Sigmoid colon (tissue), 7 donors: ENCODE data around the gene CCDC91. TPM values are rescaled to one million over a fixed set of nuclear protein-coding genes. Genes with fewer than 3 reads are reported as not detected.

Experiments used
- DNase-seq: peaks from one replicate; pipeline ENCODE4 v3.0.0-alpha.2; 2019
- H3K27ac ChIP-seq, 4 donors: fragments of 200-600 bp; sonication (generic); one replicate each; pipeline ENCODE4 v1.5.1; 2016 to 2019; ENCODE audit warnings: mild to moderate bottlenecking in 1 of 4
- H3K27me3 ChIP-seq, 3 donors: fragments of 200-600 bp; sonication (generic); one replicate each; pipeline ENCODE4 v1.5.1; 2019; ENCODE audit warnings: mild to moderate bottlenecking in 1 of 3
- H3K36me3 ChIP-seq, 4 donors: fragments of 200-600 bp; sonication (generic); one replicate each; pipeline ENCODE4 v1.5.1; 2016 to 2019
- H3K4me1 ChIP-seq, 4 donors: fragments of 200-600 bp; sonication (generic); one replicate each; pipeline ENCODE4 v1.5.1; 2017 to 2019
- H3K4me3 ChIP-seq, 4 donors: fragments of 200-600 bp; sonication (generic); one replicate each; pipeline ENCODE4 v1.5.1; 2017 to 2019; ENCODE audit warnings: mild to moderate bottlenecking in 2 of 4, moderate library complexity in 1 of 4
- H3K9me3 ChIP-seq, 4 donors: fragments of 200-600 bp in 3 of 4; sonication (generic) in 3 of 4; one replicate each; pipeline versions ENCODE4 v1.5.1 to v1.6.1; 2013 to 2019
- CTCF ChIP-seq, 4 experiments: fragments of 450-650 bp in 3 of 4; fragments of 200-600 bp in 1 of 4; IDR thresholded peaks; one replicate each; pipeline ENCODE4 v1.5.1; 2016 to 2019; ENCODE audit warnings: antibody characterized with exemption in 4 of 4, mild to moderate bottlenecking in 3 of 4, moderate library complexity in 2 of 4
- EP300 ChIP-seq, 4 donors: sonication (generic); formaldehyde crosslinking; IDR thresholded peaks; one replicate each; pipeline ENCODE4 v1.6.1; 2017; ENCODE audit warnings: antibody characterized with exemption in 4 of 4
- POLR2A ChIP-seq, 2 donors: fragments of 450-650 bp; IDR thresholded peaks; one replicate each; pipeline ENCODE4 v1.6.1; 2016; ENCODE audit warnings: antibody characterized with exemption in 2 of 2, mild to moderate bottlenecking in 2 of 2, moderate library complexity in 2 of 2
- POLR2AphosphoS5 ChIP-seq, 4 donors: sonication (generic); formaldehyde crosslinking; IDR thresholded peaks; one replicate each; pipeline ENCODE4 v1.6.1; 2017; ENCODE audit warnings: antibody characterized with exemption in 4 of 4
- WGBS, 2 donors: extraction: QIAGEN DNeasy Blood & Tissue Kit; methylation state at CpG; one replicate each; pipeline ENCODE4 v1.1.7; 2013; 5-methylcytosine and 5-hydroxymethylcytosine counted together
- intact Hi-C: fragments of 100-400 bp; cut with DNase I; formaldehyde crosslinking; loops from one replicate; pipeline ENCODE4 v1.15.1; 2023
- polyA plus RNA-seq, 3 donors: library from polyadenylated mRNA; stranded (reverse); fragments of 200-250 nt; gene quantifications; one replicate each; pipeline ENCODE4 v1.2.3, GENCODE V29; 2013
- total RNA-seq, 4 donors: library from RNA; depleted of rRNA; stranded (reverse); fragments of >200 nt; gene quantifications; one replicate each; pipeline ENCODE4 v1.1.0, GENCODE V29; 2016
- donor health status: healthy with polysubstance abuse.
- donor health status: Bipolar disorder and iron deficiency.
- donor health status: healthy.

Gene CCDC91
- total and polyA plus RNA-seq, 7 donors: 12.4 to 85.7 (median 42.9) TPM

DNA sequence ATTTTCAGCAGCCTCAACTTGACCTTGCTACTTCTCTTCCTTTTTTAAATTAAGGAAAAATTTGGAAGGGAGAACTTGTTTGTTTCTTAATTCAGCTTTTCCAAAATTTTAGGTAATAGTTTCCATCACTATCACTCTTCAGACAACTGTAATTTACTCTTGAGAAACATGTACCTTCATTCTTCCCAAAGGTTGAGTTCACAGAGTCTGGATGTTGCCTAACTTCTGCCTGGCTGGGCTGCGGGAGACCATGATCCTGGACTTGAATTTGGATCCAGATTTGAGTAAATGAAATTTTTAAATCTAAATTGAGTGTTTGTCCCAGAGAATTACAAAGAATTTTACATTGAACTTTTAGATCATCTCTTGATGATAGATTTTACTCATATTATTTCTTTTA lies 193.1 kb downstream of the CCDC91 start:
- intact Hi-C loops: no loop called here
- Histone ChIP-seq H3K4me3 (no peak overlapping the region), H3K4me1 (no peaks in the 10 kb centered on the region), H3K27me3 (no peaks in the 10 kb centered on the region), H3K36me3 (no peaks in the 10 kb centered on the region), H3K27ac (no peak overlapping the region), H3K9me3 (peaks cover 0 to 3% (median 0%) of the 10 kb centered on the region in 4 donors)
- WGBS, 2 donors: 99% methylated on average over 1 of the region's 1 CpG
- TF ChIP-seq POLR2A (IDR thresholded peaks at IDR 0.05) (no peak), CTCF (IDR thresholded peaks at IDR 0.05) (no peak), POLR2AphosphoS5 (IDR thresholded peaks at IDR 0.05) (no peak), EP300 (IDR thresholded peaks at IDR 0.05) (no peak)
- DNase-seq: no peak

DNA sequence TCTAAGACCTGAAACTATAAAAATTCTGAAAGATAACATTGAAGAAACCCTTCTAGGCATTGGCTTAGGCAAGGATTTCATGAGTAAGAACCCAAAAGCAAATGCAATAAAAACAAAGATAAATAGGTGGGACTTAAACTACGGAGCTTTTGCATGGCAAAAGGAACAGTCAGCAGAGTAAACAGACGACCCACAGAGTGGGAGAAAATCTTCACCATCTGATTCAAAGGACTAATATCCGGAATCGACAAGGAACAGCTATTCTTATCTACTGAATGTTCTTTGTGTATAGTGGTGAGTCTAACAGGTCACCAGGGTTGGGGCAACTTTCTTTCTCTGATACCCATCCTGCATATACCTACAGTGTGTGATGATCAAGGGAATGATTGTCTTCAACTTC lies 198.6 kb downstream of the CCDC91 start:
- Histone ChIP-seq H3K27me3 (no peaks in the 10 kb centered on the region), H3K36me3 (no peaks in the 10 kb centered on the region), H3K4me1 (peaks cover 0 to 22% (median 8%) of the 10 kb centered on the region in 4 donors), H3K9me3 (peaks cover 0 to 3% (median 0%) of the 10 kb centered on the region in 4 donors), H3K27ac (no peak overlapping the region), H3K4me3 (no peak overlapping the region)
- DNase-seq: no peak
- 80 to 90% methylated on average over 4 of the region's 4 CpGs for WGBS, 2 donors
- intact Hi-C loops: no loop called here
- TF ChIP-seq EP300 (IDR thresholded peaks at IDR 0.05): no peak

GRCh38 chr12:28390206-28390605 lies 199.9 kb downstream of the CCDC91 start:
- Histone ChIP-seq H3K36me3 (peaks cover 0 to 1% (median 0%) of the 10 kb centered on the region in 4 donors), H3K4me3 (no peak overlapping the region), H3K27ac (peak overlapping the region in 1 of 4 donors; percentile 31), H3K4me1 (peaks cover 0 to 22% (median 8%) of the 10 kb centered on the region in 4 donors), H3K9me3 (peaks cover 0 to 3% (median 0%) of the 10 kb centered on the region in 4 donors), H3K27me3 (no peaks in the 10 kb centered on the region)
- DNase-seq: no peak
- no peak for TF ChIP-seq CTCF (IDR thresholded peaks at IDR 0.05)
- TF ChIP-seq POLR2A (IDR thresholded peaks at IDR 0.05): no peak
- no peak for TF ChIP-seq EP300 (IDR thresholded peaks at IDR 0.05)
- no peak for TF ChIP-seq POLR2AphosphoS5 (IDR thresholded peaks at IDR 0.05)
- 71 to 82% methylated on average over 1 of the region's 1 CpG for WGBS, 2 donors
- intact Hi-C loops: no loop called here

- Histone ChIP-seq H3K27me3 (no peaks in the 10 kb centered on the region), H3K4me3 (no peak overlapping the region), H3K4me1 (peaks cover 0 to 22% (median 8%) of the 10 kb centered on the region in 4 donors), H3K27ac (peak overlapping the region in 1 of 4 donors; percentile 31), H3K9me3 (peaks cover 0 to 3% (median 0%) of the 10 kb centered on the region in 4 donors), H3K36me3 (peaks cover 0 to 4% (median 0%) of the 10 kb centered on the region in 4 donors)
- DNase-seq: no peak
- WGBS, 2 donors: 85 to 89% methylated on average over 4 of the region's 4 CpGs
- intact Hi-C loops: no loop called here
- no peak for TF ChIP-seq POLR2AphosphoS5 (IDR thresholded peaks at IDR 0.05)
- TF ChIP-seq POLR2A (IDR thresholded peaks at IDR 0.05): no peak
- no peak for TF ChIP-seq CTCF (IDR thresholded peaks at IDR 0.05)
- TF ChIP-seq EP300 (IDR thresholded peaks at IDR 0.05): no peak
These were observed 200.6 kb downstream of the CCDC91 start for GRCh38 chr12:28390761-28391385.

DNA sequence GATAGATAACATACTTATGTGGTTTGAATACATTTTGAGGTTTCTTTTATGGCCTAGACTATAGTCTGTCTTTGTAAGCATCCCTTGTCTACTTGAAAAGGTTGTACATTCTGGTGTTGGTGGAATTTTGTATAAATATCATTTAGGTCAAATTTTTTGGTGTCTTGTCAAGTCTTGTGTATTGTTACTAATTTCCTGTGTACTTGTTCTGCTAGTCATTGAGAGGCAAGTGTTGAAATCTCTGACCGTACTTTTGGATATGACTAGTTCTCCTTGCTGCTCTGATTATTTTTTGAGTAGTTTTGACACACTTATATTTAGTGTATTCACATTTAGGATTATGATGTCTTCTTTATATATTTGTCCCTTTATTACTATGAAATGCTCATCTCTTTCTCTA lies 219.6 kb downstream of the CCDC91 start:
- H3K36me3 ChIP-seq: peaks cover 0 to 20% (median 0%) of the 10 kb centered on the region in 4 donors
- intact Hi-C loops: no loop called here
- no peaks in the 10 kb centered on the region for H3K4me1 ChIP-seq
- no peak for TF ChIP-seq POLR2A (IDR thresholded peaks at IDR 0.05)
- TF ChIP-seq CTCF (IDR thresholded peaks at IDR 0.05): no peak
- TF ChIP-seq POLR2AphosphoS5 (IDR thresholded peaks at IDR 0.05): no peak
- TF ChIP-seq EP300 (IDR thresholded peaks at IDR 0.05): no peak
- no peaks in the 10 kb centered on the region for H3K27me3 ChIP-seq
- no peak for DNase-seq
- H3K4me3 ChIP-seq: no peak overlapping the region
- WGBS, 2 donors: 91% methylated on average over 1 of the region's 1 CpG
- no peak overlapping the region for H3K27ac ChIP-seq
- H3K9me3 ChIP-seq: no peaks in the 10 kb centered on the region
